ENCODE data around the gene AOPEP.

Gene AOPEP, protein sequence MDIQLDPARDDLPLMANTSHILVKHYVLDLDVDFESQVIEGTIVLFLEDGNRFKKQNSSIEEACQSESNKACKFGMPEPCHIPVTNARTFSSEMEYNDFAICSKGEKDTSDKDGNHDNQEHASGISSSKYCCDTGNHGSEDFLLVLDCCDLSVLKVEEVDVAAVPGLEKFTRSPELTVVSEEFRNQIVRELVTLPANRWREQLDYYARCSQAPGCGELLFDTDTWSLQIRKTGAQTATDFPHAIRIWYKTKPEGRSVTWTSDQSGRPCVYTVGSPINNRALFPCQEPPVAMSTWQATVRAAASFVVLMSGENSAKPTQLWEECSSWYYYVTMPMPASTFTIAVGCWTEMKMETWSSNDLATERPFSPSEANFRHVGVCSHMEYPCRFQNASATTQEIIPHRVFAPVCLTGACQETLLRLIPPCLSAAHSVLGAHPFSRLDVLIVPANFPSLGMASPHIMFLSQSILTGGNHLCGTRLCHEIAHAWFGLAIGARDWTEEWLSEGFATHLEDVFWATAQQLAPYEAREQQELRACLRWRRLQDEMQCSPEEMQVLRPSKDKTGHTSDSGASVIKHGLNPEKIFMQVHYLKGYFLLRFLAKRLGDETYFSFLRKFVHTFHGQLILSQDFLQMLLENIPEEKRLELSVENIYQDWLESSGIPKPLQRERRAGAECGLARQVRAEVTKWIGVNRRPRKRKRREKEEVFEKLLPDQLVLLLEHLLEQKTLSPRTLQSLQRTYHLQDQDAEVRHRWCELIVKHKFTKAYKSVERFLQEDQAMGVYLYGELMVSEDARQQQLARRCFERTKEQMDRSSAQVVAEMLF

GRCh38 chr9:94726495-94727191 lies at the start of gene AOPEP:
AOPEP (plus strand) TSS chr9:94726699; CDS start chr9:94759784, 33,085 bp downstream.
- peak; percentile 99 for DNase-seq (ENCODE audit: low read depth in 2 of 2)

GRCh38 chr9:94677929-94678328 lies 48.6 kb upstream of the AOPEP start:
- no peak for DNase-seq (ENCODE audit: low read depth in 2 of 2)

DNA sequence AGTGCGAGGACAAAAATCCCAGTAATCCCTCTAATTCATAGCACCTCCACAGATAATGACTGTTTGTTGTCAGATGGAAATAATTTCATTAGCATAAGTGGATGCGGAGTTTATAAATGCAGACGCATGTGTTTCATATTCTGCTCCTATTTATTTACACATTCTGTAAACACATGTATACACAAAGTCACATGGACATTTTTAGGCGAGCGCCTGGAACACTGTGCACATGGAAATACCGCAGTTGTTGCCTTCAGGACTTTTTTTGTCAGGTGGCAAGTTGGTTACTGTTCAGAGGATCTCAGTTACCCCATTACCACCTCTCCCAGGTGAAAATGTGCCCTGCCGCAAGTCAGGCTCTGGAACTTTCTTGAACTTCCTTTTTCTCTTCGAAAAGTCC lies 46.9 kb upstream of the AOPEP start:
- DNase-seq (ENCODE audit: low read depth in 2 of 2): no peak

DNA sequence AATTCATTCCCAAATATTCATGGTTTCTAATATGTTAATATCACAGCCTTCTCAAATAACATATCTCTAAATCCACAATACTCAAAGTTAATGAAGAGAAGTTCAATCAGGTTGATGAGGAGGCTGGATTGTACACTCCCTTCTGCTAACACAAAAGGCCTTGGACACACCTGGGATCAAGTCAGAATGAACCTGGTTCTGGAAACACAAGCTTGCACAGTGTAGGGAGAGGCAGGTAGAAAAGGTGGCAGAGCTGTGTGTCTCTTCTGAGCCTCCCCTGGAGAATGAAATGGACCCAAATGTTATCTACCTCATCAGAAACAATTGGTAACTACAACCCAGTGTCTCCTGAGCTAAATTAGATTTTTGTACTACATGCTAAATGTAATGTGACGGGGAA lies 46.5 kb upstream of the AOPEP start:
- no peak for DNase-seq (ENCODE audit: low read depth in 2 of 2)

GRCh38 chr9:94680621-94681020 lies 45.9 kb upstream of the AOPEP start:
- no peak for DNase-seq (ENCODE audit: low read depth in 2 of 2)

GRCh38 chr9:94681508-94681907 lies 45.0 kb upstream of the AOPEP start:
- DNase-seq (ENCODE audit: low read depth in 2 of 2): peak; percentile 21 to 57

- no peak for DNase-seq (ENCODE audit: low read depth in 2 of 2)
Observed at GRCh38 chr9:94685359-94685758, 41.1 kb upstream of the AOPEP start.

GRCh38 chr9:94687451-94687850 lies 39.0 kb upstream of the AOPEP start:
- DNase-seq (ENCODE audit: low read depth in 2 of 2): no peak

DNA sequence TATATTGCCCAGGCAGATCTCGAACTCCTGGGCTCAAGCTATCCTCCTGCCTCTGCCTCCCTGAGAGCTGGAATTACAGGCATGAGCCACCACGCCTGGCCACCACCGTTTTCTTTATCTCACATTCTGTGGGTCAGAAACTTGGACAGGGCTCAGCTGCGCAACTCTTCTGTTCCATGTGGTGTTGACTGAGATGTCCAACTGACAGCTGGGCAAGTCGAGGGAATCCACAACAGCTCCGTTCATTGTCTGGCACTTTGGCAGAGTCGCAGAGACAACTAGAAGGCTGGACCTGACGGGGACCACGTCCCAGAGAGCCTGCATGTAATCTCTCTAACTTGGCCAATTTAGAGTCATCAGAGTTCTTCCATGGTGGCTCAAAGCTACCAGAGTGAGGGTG lies 36.2 kb upstream of the AOPEP start:
- no peak for DNase-seq (ENCODE audit: low read depth in 2 of 2)

- DNase-seq (ENCODE audit: low read depth in 2 of 2): no peak
Observed at GRCh38 chr9:94692601-94693000, 33.9 kb upstream of the AOPEP start.

DNA sequence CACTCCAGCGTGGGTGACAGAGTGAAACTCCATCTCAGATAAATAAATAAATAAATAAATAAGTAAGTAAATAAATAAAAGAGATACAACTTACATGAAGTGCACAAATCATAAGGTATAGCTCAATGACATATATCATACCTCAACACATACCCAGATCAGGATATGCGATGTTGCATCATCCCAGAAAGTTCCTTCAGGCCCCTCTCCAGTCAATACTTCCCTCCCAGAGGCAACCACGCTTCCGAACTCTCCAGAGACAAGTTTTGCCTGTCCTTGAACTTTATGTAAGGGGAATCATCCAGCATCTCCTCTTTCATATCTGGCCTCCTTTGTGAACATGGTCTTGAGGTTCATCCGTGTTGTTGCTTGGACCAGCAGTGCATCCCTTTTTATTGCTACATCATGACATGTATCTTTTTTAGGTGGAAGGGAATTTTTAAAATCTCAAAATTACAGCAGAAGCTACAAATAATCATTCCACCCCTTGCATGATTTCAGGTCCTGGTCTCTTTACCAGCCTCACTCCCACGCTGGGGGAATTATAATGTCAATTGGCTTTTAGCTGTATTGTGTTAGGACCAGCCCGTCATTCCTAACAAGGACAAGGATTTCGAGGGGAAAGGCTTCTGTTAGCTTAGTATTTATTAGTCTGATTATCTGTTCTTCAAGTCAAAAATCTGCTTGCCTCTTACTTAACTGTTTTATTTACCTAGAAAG lies 32.9 kb upstream of the AOPEP start:
- DNase-seq (ENCODE audit: low read depth in 2 of 2): no peak

- no peak for DNase-seq (ENCODE audit: low read depth in 2 of 2)
Observed at GRCh38 chr9:94696545-94696944, 30.0 kb upstream of the AOPEP start.

DNA sequence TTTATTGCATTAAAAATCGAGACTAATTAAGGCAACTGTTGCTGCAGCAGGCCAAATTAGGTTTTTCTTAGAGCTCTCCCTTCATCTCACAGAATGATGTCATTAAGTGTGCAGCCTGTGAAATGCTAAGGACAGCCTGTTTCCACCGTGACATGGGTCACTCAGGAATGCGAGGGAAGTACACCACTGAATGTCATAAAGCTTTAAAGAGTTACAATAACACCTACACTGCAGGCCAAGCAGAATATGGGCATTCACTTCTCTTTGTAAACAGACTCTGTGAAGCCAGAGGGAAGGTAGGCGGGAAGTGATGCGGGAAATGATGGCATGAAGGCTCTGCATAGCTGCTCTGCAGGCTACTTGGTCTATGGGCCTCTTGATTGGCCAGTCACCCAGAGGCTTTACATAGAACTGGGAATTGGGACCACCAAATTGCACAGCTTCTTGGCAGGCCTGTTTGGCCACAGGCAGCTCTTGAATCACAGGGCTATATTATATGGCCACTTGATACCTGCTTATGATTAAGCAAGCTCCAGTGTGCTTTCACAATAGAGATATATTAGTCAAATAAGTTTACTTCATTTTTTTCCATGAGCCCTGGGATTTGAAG lies 28.4 kb upstream of the AOPEP start:
- no peak for DNase-seq (ENCODE audit: low read depth in 2 of 2)

DNA sequence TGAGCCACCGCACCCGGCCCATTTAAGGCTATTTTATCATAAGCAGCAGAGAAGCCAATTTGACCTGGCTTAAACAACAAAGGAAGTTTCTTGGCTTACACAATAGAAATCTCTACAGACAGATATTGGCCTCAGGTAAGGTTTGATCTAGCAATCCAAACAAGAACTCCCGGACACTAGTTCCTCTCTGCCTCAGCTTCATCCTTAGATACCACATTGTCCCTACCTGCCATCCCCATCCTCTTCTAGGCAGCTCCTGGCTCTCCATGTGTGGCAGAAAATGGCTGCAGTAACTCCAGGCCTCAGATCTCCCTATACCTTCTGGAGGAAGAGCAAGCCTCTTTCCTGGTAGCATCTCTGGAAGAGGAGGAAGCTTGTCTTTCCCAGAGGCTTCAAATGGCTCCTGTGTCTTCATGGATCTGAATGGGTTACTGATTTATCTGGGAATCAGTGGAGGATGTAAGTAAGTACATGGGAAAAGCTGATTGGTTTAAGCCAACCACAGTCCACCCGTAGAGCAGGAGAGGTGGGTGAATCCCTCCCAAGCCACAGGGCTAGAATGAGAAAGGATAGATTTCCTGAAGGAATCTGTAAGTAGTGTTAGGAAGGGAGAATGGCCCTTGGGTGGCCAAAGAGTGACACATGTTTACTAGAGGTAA lies 26.7 kb upstream of the AOPEP start:
- no peak for DNase-seq (ENCODE audit: low read depth in 2 of 2)

DNA sequence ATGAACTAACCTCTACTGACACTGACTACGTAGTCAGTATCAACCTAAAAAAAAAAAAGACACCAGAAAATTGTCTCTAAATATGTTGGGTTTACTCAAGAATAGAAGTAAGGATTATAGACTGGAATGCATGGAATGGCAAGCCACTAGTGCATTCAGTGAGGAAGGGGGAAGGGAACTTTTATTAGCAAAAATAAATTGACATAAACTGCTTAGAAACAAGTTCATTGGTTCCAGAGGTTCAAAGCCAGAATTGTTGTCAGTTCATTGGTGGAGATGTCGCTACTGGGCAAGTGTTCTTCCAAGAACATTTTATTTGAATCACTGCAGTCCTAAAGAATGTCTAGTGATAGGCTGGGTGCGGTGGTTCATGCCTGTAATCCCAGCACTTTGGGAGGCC lies 26.1 kb upstream of the AOPEP start:
- DNase-seq (ENCODE audit: low read depth in 2 of 2): no peak

DNA sequence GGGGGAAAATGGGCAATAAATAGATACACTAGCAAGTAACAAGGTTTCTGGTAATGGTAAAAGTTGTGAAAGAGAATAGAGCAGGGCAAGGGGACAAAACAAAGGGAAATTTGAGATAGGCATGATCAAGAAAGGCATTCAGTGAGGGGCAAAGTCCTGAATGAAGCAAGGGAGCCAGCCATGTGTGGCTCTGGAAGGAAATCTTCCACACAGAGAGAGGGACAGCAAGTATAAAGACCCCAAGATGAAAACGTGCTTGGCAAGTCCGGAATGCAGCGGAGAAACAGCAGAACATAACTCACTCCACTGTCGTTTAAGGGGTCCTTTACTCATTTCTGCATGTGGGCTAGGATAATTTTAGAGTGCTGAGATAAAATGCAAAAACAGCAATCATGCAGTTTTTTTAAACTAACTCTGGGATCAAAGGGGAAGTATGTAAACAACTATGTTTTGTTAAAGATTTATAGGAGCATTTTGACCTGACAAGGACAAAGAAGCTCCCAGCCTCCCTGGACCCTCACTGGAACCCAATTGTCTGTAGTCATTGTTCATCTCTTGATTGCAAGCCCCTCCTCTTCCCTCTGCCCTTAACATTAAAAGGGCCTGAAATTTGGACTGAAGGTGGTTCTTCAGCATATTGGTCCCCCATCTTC lies 22.9 kb upstream of the AOPEP start:
- no peak for DNase-seq (ENCODE audit: low read depth in 2 of 2)

- no peak for DNase-seq (ENCODE audit: low read depth in 2 of 2)
Observed at GRCh38 chr9:94705162-94705702, 21.3 kb upstream of the AOPEP start.

GRCh38 chr9:94706922-94707321 lies 19.6 kb upstream of the AOPEP start:
- DNase-seq (ENCODE audit: low read depth in 2 of 2): no peak

GRCh38 chr9:94713436-94714215 lies 12.9 kb upstream of the AOPEP start:
- DNase-seq (ENCODE audit: low read depth in 2 of 2): no peak
